Breast epithelium (tissue), 4 donors: Measurements from ENCODE around the gene PTPRG. TPM values are rescaled to one million over a fixed set of nuclear protein-coding genes. Genes with fewer than 3 reads are reported as not detected.

Experiments used
- DNase-seq, 2 donors: peaks; one replicate each; pipeline ENCODE4 v3.0.0-alpha.2; 2019; ENCODE audit warnings: low spot score in 2 of 2
- H3K27ac ChIP-seq, 2 donors: fragments of 200-600 bp; sonication (generic) in 1 of 2; one replicate each; pipeline ENCODE4 v1.5.1; 2016 to 2019; ENCODE audit warnings: mild to moderate bottlenecking in 1 of 2
- H3K27me3 ChIP-seq, 2 donors: fragments of 200-600 bp; sonication (generic) in 1 of 2; one replicate each; pipeline versions ENCODE4 v1.5.1 to v1.6.0; 2017 to 2019; ENCODE audit warnings: control low read depth in 1 of 2, mild to moderate bottlenecking in 1 of 2
- H3K36me3 ChIP-seq: fragments of 200-600 bp; one replicate; pipeline ENCODE4 v1.5.1; 2019
- H3K4me1 ChIP-seq, 2 donors: fragments of 200-600 bp; sonication (generic); one replicate each; pipeline ENCODE4 v1.5.1; 2016 to 2019; ENCODE audit warnings: control low read depth in 1 of 2
- H3K4me3 ChIP-seq, 3 donors: fragments of 200-600 bp; sonication (generic); 1 replicate in 2 of 3; 2 replicates in 1 of 3; pipeline ENCODE4 v1.5.1; 2016 to 2019; ENCODE audit warnings: mild to moderate bottlenecking in 3 of 3, moderate library complexity in 2 of 3
- H3K9me3 ChIP-seq, 2 donors: fragments of 200-600 bp; sonication (generic) in 1 of 2; one replicate each; pipeline ENCODE4 v1.5.1; 2016 to 2019; ENCODE audit warnings: control low read depth in 1 of 2
- CTCF ChIP-seq, 3 donors: fragments of 450-650 bp; IDR thresholded peaks; one replicate each; pipeline ENCODE4 v1.5.1; 2016 to 2017; ENCODE audit warnings: antibody characterized with exemption in 3 of 3, mild to moderate bottlenecking in 3 of 3, moderate library complexity in 3 of 3
- POLR2A ChIP-seq: fragments of 450-650 bp; IDR thresholded peaks from one replicate; pipeline ENCODE4 v1.6.1; 2016; ENCODE audit warnings: antibody characterized with exemption, mild to moderate bottlenecking, moderate library complexity
- POLR2AphosphoS5 ChIP-seq, 3 donors: sonication (generic); formaldehyde crosslinking; IDR thresholded peaks; one replicate each; pipeline ENCODE4 v1.6.1; 2017; ENCODE audit warnings: antibody characterized with exemption in 3 of 3
- intact Hi-C: fragments of 100-400 bp; cut with DNase I; formaldehyde crosslinking; loops from one replicate; pipeline ENCODE4 v1.15.1; 2023; ENCODE audit warnings: low total_unique reads
- total RNA-seq, 3 donors: library from RNA; depleted of rRNA; stranded (reverse); fragments of >200 nt; gene quantifications; one replicate each; pipeline ENCODE4 v1.1.0, GENCODE V29; 2016

PTPRG gene
- total RNA-seq, 3 donors from 2014 or later, result 42.3 to 179 (median 61.6) TPM

GRCh38 chr3:61524933-61525332, 36.4 kb upstream of the PTPRG start:
- Histone ChIP-seq H3K4me1 (no peaks in the 10 kb centered on the region), H3K36me3 (no peaks in the 10 kb centered on the region), H3K27ac (no peak overlapping the region), H3K4me3 (no peak overlapping the region), H3K27me3 (no peaks in the 10 kb centered on the region), H3K9me3 (no peaks in the 10 kb centered on the region)
- no peak for DNase-seq
- no peak for TF ChIP-seq POLR2A
- TF ChIP-seq POLR2AphosphoS5 (IDR thresholded peaks at IDR 0.05), result no peak
- TF ChIP-seq CTCF (IDR thresholded peaks at IDR 0.05), result no peak
- intact Hi-C loops, result no loop called here

- TF ChIP-seq CTCF (IDR thresholded peaks at IDR 0.05) (no peak), POLR2A (no peak), POLR2AphosphoS5 (IDR thresholded peaks at IDR 0.05) (no peak)
- H3K9me3 ChIP-seq, result no peaks in the 10 kb centered on the region
- no peak overlapping the region for H3K27ac ChIP-seq
- no peaks in the 10 kb centered on the region for H3K4me1 ChIP-seq
- no peaks in the 10 kb centered on the region for H3K27me3 ChIP-seq
- H3K4me3 ChIP-seq, result no peak overlapping the region
- DNase-seq, result no peak
- intact Hi-C loops, result no loop called here
- H3K36me3 ChIP-seq, result no peaks in the 10 kb centered on the region
Measured at GRCh38 chr3:61526308-61526707, 35.1 kb upstream of the PTPRG start.

- Histone ChIP-seq H3K4me3 (no peak overlapping the region), H3K27ac (no peak overlapping the region)
- intact Hi-C loops, result no loop called here
Measured at GRCh38 chr3:61527011-61527410, 34.4 kb upstream of the PTPRG start.

GRCh38 chr3:61530355-61530754, 31.0 kb upstream of the PTPRG start:
- no peak for TF ChIP-seq POLR2A
- TF ChIP-seq CTCF (IDR thresholded peaks at IDR 0.05), result peak in 2 of 3 donors; percentile 30 to 37
- no peak for TF ChIP-seq POLR2AphosphoS5 (IDR thresholded peaks at IDR 0.05)
- no peaks in the 10 kb centered on the region for H3K4me1 ChIP-seq

More at GRCh38 chr3:61527011-61527410, 34.4 kb upstream of the PTPRG start:
- H3K36me3 ChIP-seq, result no peaks in the 10 kb centered on the region
- TF ChIP-seq POLR2AphosphoS5 (IDR thresholded peaks at IDR 0.05) (no peak), POLR2A (no peak), CTCF (IDR thresholded peaks at IDR 0.05) (no peak)
- H3K27me3 ChIP-seq, result no peaks in the 10 kb centered on the region
- H3K4me1 ChIP-seq, result no peaks in the 10 kb centered on the region
- H3K9me3 ChIP-seq, result no peaks in the 10 kb centered on the region
- no peak for DNase-seq

GRCh38 chr3:61531528-61531927, 29.8 kb upstream of the PTPRG start:
- Histone ChIP-seq H3K4me1 (no peaks in the 10 kb centered on the region), H3K4me3 (no peak overlapping the region), H3K36me3 (no peaks in the 10 kb centered on the region), H3K27ac (no peak overlapping the region), H3K27me3 (no peaks in the 10 kb centered on the region), H3K9me3 (no peaks in the 10 kb centered on the region)
- DNase-seq, result no peak
- TF ChIP-seq POLR2AphosphoS5 (IDR thresholded peaks at IDR 0.05) (no peak), CTCF (IDR thresholded peaks at IDR 0.05) (no peak)
- intact Hi-C loops, result no loop called here

More at GRCh38 chr3:61530355-61530754, 31.0 kb upstream of the PTPRG start:
- H3K36me3 ChIP-seq, result no peaks in the 10 kb centered on the region
- no peaks in the 10 kb centered on the region for H3K9me3 ChIP-seq
- intact Hi-C loops, result no loop called here
- no peaks in the 10 kb centered on the region for H3K27me3 ChIP-seq
- no peak for DNase-seq
- no peak overlapping the region for H3K4me3 ChIP-seq
- no peak overlapping the region for H3K27ac ChIP-seq
